Jurkat, Clone E6-1 (cell line): ENCODE results near the gene NEIL3.

ENCODE experiments used
- DNase-seq: peaks from one replicate; pipeline ENCODE4 v3.0.0-alpha.2; 2011; ENCODE audit warnings: low read depth, low spot score
- H3K4me3 ChIP-seq: 2 replicates; pipeline ENCODE4 v1.5.1; 2011; ENCODE audit warnings: mild to moderate bottlenecking, low read length, control low read depth, moderate library complexity

The NEIL3 gene

GRCh38 chr4:177401658-177402273 lies 92.1 kb downstream of the NEIL3 start:
- no peak overlapping the region for H3K4me3 ChIP-seq
- peak; percentile 32 for DNase-seq

DNA sequence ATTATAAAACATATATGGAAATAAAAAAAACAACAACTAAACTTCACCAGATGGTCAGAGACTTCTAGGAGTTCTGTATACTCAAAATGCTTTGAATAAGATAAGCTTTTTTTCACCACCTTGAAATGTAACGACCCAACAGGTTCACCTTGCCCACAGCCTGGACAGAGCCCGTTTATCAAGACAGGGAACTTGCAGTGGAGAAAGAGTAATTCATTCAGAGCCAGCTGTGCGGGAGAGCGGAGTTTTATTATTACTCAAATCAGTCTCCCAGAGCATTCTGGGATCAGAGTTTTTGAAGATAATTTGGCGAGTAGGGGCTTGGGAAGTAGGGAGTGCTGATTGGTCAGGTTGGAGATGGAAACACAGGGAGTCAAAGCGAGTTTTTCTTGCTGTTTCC lies 94.1 kb downstream of the NEIL3 start:
- no peak overlapping the region for H3K4me3 ChIP-seq
- no peak for DNase-seq

GRCh38 chr4:177404342-177404741 lies 94.7 kb downstream of the NEIL3 start:
- no peak for DNase-seq

DNA sequence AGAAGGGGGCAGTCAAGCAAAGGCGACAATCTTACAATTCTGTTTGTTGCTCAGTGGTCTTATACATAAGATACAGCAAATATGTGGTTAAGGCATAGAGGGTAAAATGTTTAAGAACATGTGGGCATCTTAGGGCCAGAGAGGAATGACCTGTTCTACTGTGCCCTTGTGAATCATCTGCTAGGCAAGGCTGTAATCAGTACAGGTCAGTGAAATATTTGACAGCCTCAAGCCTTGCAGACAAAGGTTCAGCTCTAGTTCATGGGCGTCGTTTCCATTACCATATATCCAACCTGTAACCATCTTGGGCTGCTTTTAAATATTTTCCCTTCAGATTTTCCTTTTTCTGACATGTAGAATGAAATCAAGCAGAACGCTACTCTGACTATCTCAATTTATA lies 95.3 kb downstream of the NEIL3 start:
- no peak for DNase-seq
- no peak overlapping the region for H3K4me3 ChIP-seq

More at GRCh38 chr4:177404342-177404741, 94.7 kb downstream of the NEIL3 start:
- no peak overlapping the region for H3K4me3 ChIP-seq

DNA sequence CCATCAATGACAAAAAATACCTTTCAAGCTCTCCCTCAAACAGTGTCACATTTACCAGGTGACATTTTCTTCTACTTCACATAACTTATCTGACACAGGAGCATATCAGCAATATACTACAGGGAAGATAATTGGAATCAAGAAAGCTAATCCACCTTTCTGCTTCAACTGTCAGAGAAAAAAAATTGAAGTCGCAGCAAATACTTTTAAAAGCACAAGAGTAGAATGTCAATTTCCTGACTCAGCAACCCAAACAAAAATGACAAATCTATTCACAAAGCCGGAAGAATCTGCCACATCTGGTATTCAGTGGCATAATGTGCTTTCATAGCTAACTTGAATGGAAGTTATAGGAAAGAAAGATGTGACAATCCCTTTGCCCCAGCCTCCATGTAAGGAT lies 95.8 kb downstream of the NEIL3 start:
- DNase-seq, result no peak
- H3K4me3 ChIP-seq, result no peak overlapping the region

DNA sequence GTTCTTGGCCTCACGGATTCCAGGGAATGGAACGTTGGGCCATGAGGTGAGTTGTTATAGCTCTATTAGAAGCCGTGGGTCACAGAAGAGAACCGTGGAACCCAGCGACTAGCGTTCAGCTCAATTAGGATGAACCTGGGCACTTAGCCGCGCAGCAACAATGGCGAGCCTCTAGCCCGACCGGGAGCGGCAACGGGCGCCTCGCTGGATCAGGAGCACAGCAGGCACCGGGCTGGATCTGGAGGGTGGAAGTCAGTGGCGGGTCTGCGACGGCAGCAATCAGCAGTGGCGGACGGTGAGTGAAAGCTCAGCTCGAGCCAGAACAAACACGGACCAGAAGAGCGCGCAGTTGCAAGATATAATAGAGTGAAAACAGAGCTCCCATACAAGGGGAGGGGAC lies 98.3 kb downstream of the NEIL3 start:
- no peak overlapping the region for H3K4me3 ChIP-seq
- no peak for DNase-seq

- no peak for DNase-seq
- no peak overlapping the region for H3K4me3 ChIP-seq
Measured at GRCh38 chr4:177410566-177410965, 100.9 kb downstream of the NEIL3 start.

DNA sequence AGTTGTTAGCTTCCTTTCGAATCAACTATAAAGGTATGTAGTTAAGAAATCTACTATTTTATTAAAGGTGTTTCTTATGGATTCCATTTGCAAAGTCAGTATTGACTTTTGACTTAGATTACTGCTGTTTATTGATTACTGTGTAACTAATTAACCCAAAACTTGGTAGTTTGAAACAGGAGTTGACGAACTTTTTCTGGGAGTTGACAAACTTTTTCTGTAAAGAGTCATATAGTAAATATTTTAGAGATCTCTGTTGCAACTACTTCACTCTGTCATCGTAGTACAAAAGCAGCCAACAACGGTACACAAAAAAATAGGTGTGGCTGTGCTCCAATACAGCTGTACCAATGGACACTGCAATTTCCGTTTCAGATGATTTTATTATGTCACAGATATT lies 102.3 kb downstream of the NEIL3 start:
- DNase-seq, result no peak
- H3K4me3 ChIP-seq, result no peak overlapping the region
